GM19193 (cell line): ENCODE data around the gene TCF4.

Experiments
- POLR2A ChIP-seq: IDR thresholded peaks from 4 replicates; pipeline ENCODE4 v1.6.1; 2011; ENCODE audit not compliant: insufficient read depth, insufficient read length; ENCODE audit errors: extremely low read depth

Gene TCF4

GRCh38 chr18:55381277-55381676, 206.7 kb downstream of the TCF4 start:
- TF ChIP-seq POLR2A: no peak

GRCh38 chr18:55380589-55380988, 207.4 kb downstream of the TCF4 start:
- no peak for TF ChIP-seq POLR2A

GRCh38 chr18:55376387-55376786, 211.6 kb downstream of the TCF4 start:
- TF ChIP-seq POLR2A: no peak

GRCh38 chr18:55375930-55376329, 212.1 kb downstream of the TCF4 start:
- TF ChIP-seq POLR2A: no peak

- no peak for TF ChIP-seq POLR2A
Measured at GRCh38 chr18:55374741-55375140, 213.3 kb downstream of the TCF4 start.

GRCh38 chr18:55372209-55372608, 215.8 kb downstream of the TCF4 start:
- no peak for TF ChIP-seq POLR2A

- no peak for TF ChIP-seq POLR2A
Measured at GRCh38 chr18:55370936-55371335, 217.1 kb downstream of the TCF4 start.

- TF ChIP-seq POLR2A: no peak
Measured at GRCh38 chr18:55369346-55369745, 218.6 kb downstream of the TCF4 start.

- TF ChIP-seq POLR2A: no peak
Measured at GRCh38 chr18:55365342-55365741, 222.7 kb downstream of the TCF4 start.

GRCh38 chr18:55362303-55362702, 225.7 kb downstream of the TCF4 start:
- no peak for TF ChIP-seq POLR2A

GRCh38 chr18:55361492-55362250, 226.3 kb downstream of the TCF4 start:
- TF ChIP-seq POLR2A: no peak

GRCh38 chr18:55360061-55360460, 227.9 kb downstream of the TCF4 start:
- TF ChIP-seq POLR2A: no peak

GRCh38 chr18:55356815-55357214, 231.2 kb downstream of the TCF4 start:
- TF ChIP-seq POLR2A: no peak

- no peak for TF ChIP-seq POLR2A
Measured at GRCh38 chr18:55355223-55355622, 232.8 kb downstream of the TCF4 start.

GRCh38 chr18:55354795-55355194, 233.2 kb downstream of the TCF4 start:
- TF ChIP-seq POLR2A: no peak

GRCh38 chr18:55353806-55354205, 234.2 kb downstream of the TCF4 start:
- TF ChIP-seq POLR2A: no peak

- no peak for TF ChIP-seq POLR2A
Measured at GRCh38 chr18:55353391-55353790, 234.6 kb downstream of the TCF4 start.
